Measurements from ENCODE around the gene HEG1. TPM values are rescaled to one million over a fixed set of nuclear protein-coding genes. Genes with fewer than 3 reads are reported as not detected.

The HEG1 gene
- total RNA-seq, 1 experiment from 2014 or later = 1.2 TPM

- H3K4me2 ChIP-seq (ENCODE audit: low read length) = no peak overlapping the region
- H3K4me3 ChIP-seq (ENCODE audit: low read length) = no peak overlapping the region
- H3F3A ChIP-seq (ENCODE audit: low read length, unreplicated experiment) = no peaks in the 10 kb centered on the region
- no peaks in the 10 kb centered on the region for H3K4me1 ChIP-seq (ENCODE audit: insufficient read depth, low read length)
- no peak for DNase-seq
- BruUV-seq (replicated peaks) = no TSS peak
- H3K27me3 ChIP-seq (ENCODE audit: low read length) = no peaks in the 10 kb centered on the region
- no peak overlapping the region for H2AFZ ChIP-seq (ENCODE audit: low read length)
- no peak for ATAC-seq
- no peak for TF ChIP-seq CTCF (conservative IDR thresholded peaks at IDR 0.05; ENCODE audit: low read depth, low read length)
- no peak for TF ChIP-seq EZH2 (IDR thresholded peaks at IDR 0.05; ENCODE audit: low read length, unreplicated experiment)
- CTCF ChIA-PET = no interaction called here
- no peaks in the 10 kb centered on the region for H4K20me1 ChIP-seq (ENCODE audit: low read length)
- no peaks in the 10 kb centered on the region for H3K9me2 ChIP-seq (replicated peaks; ENCODE audit: low read length)
- intact Hi-C loops (cut with micrococcal nuclease) = no loop called here
- no peak overlapping the region for H3K9ac ChIP-seq (ENCODE audit: low read length)
- H3K79me2 ChIP-seq (ENCODE audit: low read length) = no peaks in the 10 kb centered on the region
- H3K36me3 ChIP-seq (ENCODE audit: low read depth, low read length) = no peaks in the 10 kb centered on the region
- H3K27ac ChIP-seq (ENCODE audit: low read length) = no peak overlapping the region
- POLR2A ChIA-PET (ENCODE audit: unreplicated experiment) = no interaction called here
- no peaks in the 10 kb centered on the region for H3K9me3 ChIP-seq (ENCODE audit: low read length)
Measured at GRCh38 chr3:125032683-125033082, 23.1 kb downstream of the HEG1 start.

- ChIA-PET POLR2A (ENCODE audit: unreplicated experiment) (no interaction called here), CTCF (no interaction called here)
- H3K27ac ChIP-seq (ENCODE audit: low read length) = no peak overlapping the region
- H3K36me3 ChIP-seq (ENCODE audit: low read depth, low read length) = no peaks in the 10 kb centered on the region
- TF ChIP-seq EZH2phosphoT487 (IDR thresholded peaks at IDR 0.05; ENCODE audit: borderline replicate concordance, low read length) (no peak), CTCF (conservative IDR thresholded peaks at IDR 0.05; ENCODE audit: low read depth, low read length) (no peak), EZH2 (IDR thresholded peaks at IDR 0.05; ENCODE audit: low read length, unreplicated experiment) (no peak)
- no peaks in the 10 kb centered on the region for H3K4me1 ChIP-seq (ENCODE audit: insufficient read depth, low read length)
- H3K9ac ChIP-seq (ENCODE audit: low read length) = no peak overlapping the region
- H3K27me3 ChIP-seq (ENCODE audit: low read length) = no peaks in the 10 kb centered on the region
- no peak for DNase-seq
- H3K9me3 ChIP-seq (ENCODE audit: low read length) = no peaks in the 10 kb centered on the region
- intact Hi-C loops (cut with micrococcal nuclease) = no loop called here
- ATAC-seq = no peak
- H3K4me2 ChIP-seq (ENCODE audit: low read length) = no peak overlapping the region
- H4K20me1 ChIP-seq (ENCODE audit: low read length) = no peaks in the 10 kb centered on the region
- no peaks in the 10 kb centered on the region for H3K9me2 ChIP-seq (replicated peaks; ENCODE audit: low read length)
- no peaks in the 10 kb centered on the region for H3F3A ChIP-seq (ENCODE audit: low read length, unreplicated experiment)
- no peak overlapping the region for H2AFZ ChIP-seq (ENCODE audit: low read length)
- no peak overlapping the region for H3K4me3 ChIP-seq (ENCODE audit: low read length)
- no TSS peak for BruUV-seq (replicated peaks)
- no peaks in the 10 kb centered on the region for H3K79me2 ChIP-seq (ENCODE audit: low read length)
Measured at GRCh38 chr3:125032100-125032643, 23.6 kb downstream of the HEG1 start.

GRCh38 chr3:125031544-125031943 lies 24.3 kb downstream of the HEG1 start:
- H3K79me2 ChIP-seq (ENCODE audit: low read length) = no peaks in the 10 kb centered on the region
- TF ChIP-seq EZH2 (IDR thresholded peaks at IDR 0.05; ENCODE audit: low read length, unreplicated experiment) = no peak
- TF ChIP-seq EZH2phosphoT487 (IDR thresholded peaks at IDR 0.05; ENCODE audit: borderline replicate concordance, low read length) = no peak
- no peak for TF ChIP-seq CTCF (conservative IDR thresholded peaks at IDR 0.05; ENCODE audit: low read depth, low read length)
- no peaks in the 10 kb centered on the region for H3K9me2 ChIP-seq (replicated peaks; ENCODE audit: low read length)
- no peak overlapping the region for H3K9ac ChIP-seq (ENCODE audit: low read length)
- no peaks in the 10 kb centered on the region for H3K9me3 ChIP-seq (ENCODE audit: low read length)
- intact Hi-C loops (cut with micrococcal nuclease) = no loop called here
- H3K4me2 ChIP-seq (ENCODE audit: low read length) = no peak overlapping the region
- ChIA-PET CTCF (no interaction called here), POLR2A (ENCODE audit: unreplicated experiment) (no interaction called here)
- ATAC-seq (no peak), DNase-seq (no peak)
- H3K4me3 ChIP-seq (ENCODE audit: low read length) = no peak overlapping the region
- H2AFZ ChIP-seq (ENCODE audit: low read length) = no peak overlapping the region
- no peaks in the 10 kb centered on the region for H4K20me1 ChIP-seq (ENCODE audit: low read length)
- H3F3A ChIP-seq (ENCODE audit: low read length, unreplicated experiment) = no peaks in the 10 kb centered on the region
- no TSS peak for BruUV-seq (replicated peaks)
- H3K27ac ChIP-seq (ENCODE audit: low read length) = no peak overlapping the region
- no peaks in the 10 kb centered on the region for H3K36me3 ChIP-seq (ENCODE audit: low read depth, low read length)
- no peaks in the 10 kb centered on the region for H3K27me3 ChIP-seq (ENCODE audit: low read length)
- no peaks in the 10 kb centered on the region for H3K4me1 ChIP-seq (ENCODE audit: insufficient read depth, low read length)
